ENCODE results near the gene CDH10. TPM values are rescaled to one million over a fixed set of nuclear protein-coding genes. Genes with fewer than 3 reads are reported as not detected.

CDH10 gene
- total RNA-seq, 4 donors from 2014 or later: 0.14 TPM; not detected in 3

DNA sequence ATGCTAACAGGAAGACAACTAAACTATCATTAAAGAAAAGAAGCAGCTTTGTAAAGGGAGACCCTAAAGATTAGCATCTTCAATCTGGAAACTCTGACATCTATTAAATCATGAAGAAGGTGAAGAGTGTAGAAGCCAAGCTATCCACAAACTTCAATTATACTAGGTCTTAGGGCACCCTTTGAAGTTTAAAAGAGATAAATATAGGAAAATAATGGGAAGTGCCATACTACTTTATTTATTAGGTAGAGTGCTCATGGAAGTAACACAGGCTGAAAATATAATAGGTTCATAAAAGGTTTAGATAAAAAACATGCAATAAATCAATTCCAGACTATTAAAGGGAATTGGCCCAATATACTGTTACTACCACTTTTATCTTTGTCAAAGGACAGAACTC lies 19.9 kb downstream of the CDH10 start:
- DNase-seq: no peak
- no peaks in the 10 kb centered on the region for H3K4me1 ChIP-seq
- intact Hi-C loops (cut with DNase I; ENCODE audit: low total_unique reads) (no loop called here), in situ Hi-C loops (cut with MboI; ENCODE audit: low pct_ligation_motif_present in 1 of 4, low pct_unique_long_range_greater_than_20kb in 1 of 4, low sequenced_read_pairs in 3 of 4) (no loop called here)
- H3K36me3 ChIP-seq: no peaks in the 10 kb centered on the region
- no peak overlapping the region for H3K27ac ChIP-seq
- H3K9me3 ChIP-seq: no peaks in the 10 kb centered on the region
- H3K4me3 ChIP-seq: no peak overlapping the region
- no peak for TF ChIP-seq EP300 (IDR thresholded peaks at IDR 0.05; ENCODE audit: low read depth)
- no peak for TF ChIP-seq POLR2A (IDR thresholded peaks at IDR 0.05)
- TF ChIP-seq, protein P1, sequence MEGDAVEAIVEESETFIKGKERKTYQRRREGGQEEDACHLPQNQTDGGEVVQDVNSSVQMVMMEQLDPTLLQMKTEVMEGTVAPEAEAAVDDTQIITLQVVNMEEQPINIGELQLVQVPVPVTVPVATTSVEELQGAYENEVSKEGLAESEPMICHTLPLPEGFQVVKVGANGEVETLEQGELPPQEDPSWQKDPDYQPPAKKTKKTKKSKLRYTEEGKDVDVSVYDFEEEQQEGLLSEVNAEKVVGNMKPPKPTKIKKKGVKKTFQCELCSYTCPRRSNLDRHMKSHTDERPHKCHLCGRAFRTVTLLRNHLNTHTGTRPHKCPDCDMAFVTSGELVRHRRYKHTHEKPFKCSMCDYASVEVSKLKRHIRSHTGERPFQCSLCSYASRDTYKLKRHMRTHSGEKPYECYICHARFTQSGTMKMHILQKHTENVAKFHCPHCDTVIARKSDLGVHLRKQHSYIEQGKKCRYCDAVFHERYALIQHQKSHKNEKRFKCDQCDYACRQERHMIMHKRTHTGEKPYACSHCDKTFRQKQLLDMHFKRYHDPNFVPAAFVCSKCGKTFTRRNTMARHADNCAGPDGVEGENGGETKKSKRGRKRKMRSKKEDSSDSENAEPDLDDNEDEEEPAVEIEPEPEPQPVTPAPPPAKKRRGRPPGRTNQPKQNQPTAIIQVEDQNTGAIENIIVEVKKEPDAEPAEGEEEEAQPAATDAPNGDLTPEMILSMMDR (IDR thresholded peaks at IDR 0.05): no peak
- TF ChIP-seq POLR2AphosphoS5 (IDR thresholded peaks at IDR 0.05): no peak
- H3K27me3 ChIP-seq: no peaks in the 10 kb centered on the region

DNA sequence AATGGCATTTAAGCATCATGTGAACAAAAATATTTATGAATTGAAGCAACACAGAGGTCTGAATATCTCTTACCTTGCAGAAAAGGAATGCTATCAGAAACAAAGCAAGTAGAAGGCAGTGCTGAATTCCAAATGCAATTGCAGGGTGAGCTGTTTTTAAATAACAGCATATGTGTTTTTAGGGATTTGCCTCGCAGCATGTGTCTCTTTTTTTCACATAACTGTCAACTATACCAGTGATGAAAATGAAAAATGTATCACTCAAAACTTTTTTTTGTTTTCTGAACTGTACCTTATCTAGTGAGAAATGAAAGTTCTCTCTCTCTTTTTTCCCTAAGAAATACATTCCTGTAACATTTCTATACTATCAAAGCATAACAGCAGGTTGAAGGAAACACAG lies 21.2 kb downstream of the CDH10 start:
- 42 to 49% methylated on average over 1 of the region's 1 CpG for WGBS, 2 donors (ENCODE audit: low coverage in 1 of 2)
- TF ChIP-seq EP300 (IDR thresholded peaks at IDR 0.05; ENCODE audit: low read depth) (no peak), POLR2AphosphoS5 (IDR thresholded peaks at IDR 0.05) (no peak), POLR2A (IDR thresholded peaks at IDR 0.05) (no peak)
- TF ChIP-seq, protein P1 (IDR thresholded peaks at IDR 0.05): no peak
- no peak for DNase-seq
- H3K4me1 ChIP-seq: no peaks in the 10 kb centered on the region
- intact Hi-C loops (cut with DNase I; ENCODE audit: low total_unique reads) (no loop called here), in situ Hi-C loops (cut with MboI; ENCODE audit: low pct_ligation_motif_present in 1 of 4, low pct_unique_long_range_greater_than_20kb in 1 of 4, low sequenced_read_pairs in 3 of 4) (no loop called here)
- H3K27ac ChIP-seq: no peak overlapping the region
- H3K9me3 ChIP-seq: no peaks in the 10 kb centered on the region
- H3K36me3 ChIP-seq: no peaks in the 10 kb centered on the region
- H3K4me3 ChIP-seq: no peak overlapping the region
- no peaks in the 10 kb centered on the region for H3K27me3 ChIP-seq

DNA sequence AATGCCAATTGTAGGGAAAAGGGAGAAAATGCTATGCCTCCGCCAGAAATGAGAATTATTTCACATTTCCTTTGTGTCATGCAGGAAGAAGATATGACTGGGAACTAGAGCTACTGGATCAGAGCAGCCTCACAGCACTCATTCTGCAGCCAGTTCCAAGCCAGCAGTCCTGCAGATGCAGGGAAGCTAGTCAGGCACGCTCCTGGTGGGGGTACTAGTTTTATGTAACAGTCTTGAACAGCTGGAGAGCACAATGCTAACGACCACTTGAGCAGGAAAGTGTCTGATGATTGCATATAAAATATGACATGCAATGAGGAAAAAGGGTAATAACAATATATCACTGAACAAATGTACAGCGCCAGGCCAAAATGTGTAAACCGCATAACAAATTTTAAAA lies 21.7 kb downstream of the CDH10 start:
- in situ Hi-C loops (cut with MboI; ENCODE audit: low pct_ligation_motif_present in 1 of 4, low pct_unique_long_range_greater_than_20kb in 1 of 4, low sequenced_read_pairs in 3 of 4): no loop called here
- no peaks in the 10 kb centered on the region for H3K27me3 ChIP-seq
- WGBS, 2 donors (ENCODE audit: low coverage in 1 of 2): 31 to 33% methylated on average over 5 of the region's 5 CpGs
- H3K9me3 ChIP-seq: no peaks in the 10 kb centered on the region
- TF ChIP-seq POLR2AphosphoS5 (IDR thresholded peaks at IDR 0.05) (no peak), POLR2A (IDR thresholded peaks at IDR 0.05) (no peak), EP300 (IDR thresholded peaks at IDR 0.05; ENCODE audit: low read depth) (no peak)
- TF ChIP-seq, protein P1 (IDR thresholded peaks at IDR 0.05): no peak
- H3K4me3 ChIP-seq: no peak overlapping the region
- no peak for DNase-seq
- no peak overlapping the region for H3K27ac ChIP-seq
- intact Hi-C loops (cut with DNase I; ENCODE audit: low total_unique reads): no loop called here
- no peaks in the 10 kb centered on the region for H3K36me3 ChIP-seq
- H3K4me1 ChIP-seq: no peaks in the 10 kb centered on the region

DNA sequence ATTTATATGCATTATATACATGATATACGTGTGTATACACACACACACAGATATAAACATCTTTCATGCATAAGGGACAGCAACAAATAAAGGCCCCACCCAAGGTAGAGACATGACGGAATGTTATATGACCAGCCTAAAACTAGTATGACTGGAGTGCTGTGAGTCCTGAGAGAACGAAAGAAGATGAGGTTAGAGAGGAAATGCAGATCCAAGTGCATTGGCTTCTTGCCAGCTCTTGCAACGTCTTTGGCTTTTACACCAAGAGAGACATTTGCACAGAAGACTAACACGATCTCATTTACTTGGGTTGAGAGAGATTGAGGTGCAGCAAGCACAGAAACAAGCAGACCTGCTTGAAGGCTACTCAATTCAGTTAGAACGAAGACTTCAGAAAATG lies 23.0 kb downstream of the CDH10 start:
- H3K27me3 ChIP-seq: no peaks in the 10 kb centered on the region
- no peak for TF ChIP-seq EP300 (IDR thresholded peaks at IDR 0.05; ENCODE audit: low read depth)
- no peak for TF ChIP-seq POLR2AphosphoS5 (IDR thresholded peaks at IDR 0.05)
- TF ChIP-seq, protein P1 (IDR thresholded peaks at IDR 0.05): no peak
- no peak for TF ChIP-seq POLR2A (IDR thresholded peaks at IDR 0.05)
- no peak for DNase-seq
- no peaks in the 10 kb centered on the region for H3K36me3 ChIP-seq
- in situ Hi-C loops (cut with MboI; ENCODE audit: low pct_ligation_motif_present in 1 of 4, low pct_unique_long_range_greater_than_20kb in 1 of 4, low sequenced_read_pairs in 3 of 4) (no loop called here), intact Hi-C loops (cut with DNase I; ENCODE audit: low total_unique reads) (no loop called here)
- no peak overlapping the region for H3K27ac ChIP-seq
- H3K4me1 ChIP-seq: no peaks in the 10 kb centered on the region
- no peak overlapping the region for H3K4me3 ChIP-seq
- H3K9me3 ChIP-seq: no peaks in the 10 kb centered on the region
- WGBS, 2 donors (ENCODE audit: low coverage in 1 of 2): 2 to 21% methylated on average over 4 to 6 of the region's 6 CpGs
